ENCODE measurements around the gene B3GNT5.

Gene B3GNT5

GRCh38 chr3:183230826-183231225 lies 22.2 kb upstream of the B3GNT5 start:
- no peak for DNase-seq

GRCh38 chr3:183233966-183234365 lies 19.1 kb upstream of the B3GNT5 start:
- DNase-seq = no peak

GRCh38 chr3:183239046-183239445 lies 14.0 kb upstream of the B3GNT5 start:
- no peak for DNase-seq

- no peak for DNase-seq
Observed at GRCh38 chr3:183242431-183242830, 10.6 kb upstream of the B3GNT5 start.

GRCh38 chr3:183244219-183244618 lies 8.8 kb upstream of the B3GNT5 start:
- DNase-seq = no peak

- DNase-seq = no peak
Observed at GRCh38 chr3:183244981-183245476, 8.0 kb upstream of the B3GNT5 start.

GRCh38 chr3:183247011-183247589 lies 6.0 kb upstream of the B3GNT5 start:
- no peak for DNase-seq

GRCh38 chr3:183249006-183249718 lies 3.9 kb upstream of the B3GNT5 start:
- no peak for DNase-seq

- DNase-seq = no peak
Observed at GRCh38 chr3:183252118-183252782, 803 bp upstream of the B3GNT5 start.

- peak; percentile 22 for DNase-seq
Observed at GRCh38 chr3:183253528-183254486, 754 bp downstream of the B3GNT5 start.

- DNase-seq = no peak
Observed at GRCh38 chr3:183254487-183255347, 1.7 kb downstream of the B3GNT5 start.

GRCh38 chr3:183255348-183255730 lies 2.3 kb downstream of the B3GNT5 start:
- DNase-seq = no peak

- DNase-seq = no peak
Observed at GRCh38 chr3:183259087-183259486, 6.0 kb downstream of the B3GNT5 start.

GRCh38 chr3:183259621-183260020 lies 6.6 kb downstream of the B3GNT5 start:
- DNase-seq = no peak

- DNase-seq = no peak
Observed at GRCh38 chr3:183260167-183260904, 7.3 kb downstream of the B3GNT5 start.

GRCh38 chr3:183261151-183261724 lies 8.2 kb downstream of the B3GNT5 start:
- DNase-seq = no peak

GRCh38 chr3:183262875-183263378 lies 9.9 kb downstream of the B3GNT5 start:
- no peak for DNase-seq

GRCh38 chr3:183264268-183264667 lies 11.2 kb downstream of the B3GNT5 start:
- no peak for DNase-seq

GRCh38 chr3:183265157-183265642 lies 12.1 kb downstream of the B3GNT5 start:
- no peak for DNase-seq

- DNase-seq = no peak
Observed at GRCh38 chr3:183265834-183266417, 12.9 kb downstream of the B3GNT5 start.

Measured in CD4-positive, alpha-beta T cell treated with Interleukin-21 for 1 hour (primary cell).